Liver (tissue), 9 donors: ENCODE results near the gene CMIP. TPM values are rescaled to one million over a fixed set of nuclear protein-coding genes. Genes with fewer than 3 reads are reported as not detected.

Experiments used
- DNase-seq: peaks from one replicate; pipeline ENCODE4 v3.0.0-alpha.2; 2017; ENCODE audit warnings: low spot score
- H3K27ac ChIP-seq, 2 donors: one replicate each; pipeline ENCODE4 v1.7.0; 2013; ENCODE audit warnings: inconsistent platforms in 2 of 2, low read length in 2 of 2, control low read depth in 1 of 2, low read depth in 1 of 2, mild to moderate bottlenecking in 1 of 2
- H3K27me3 ChIP-seq, 4 donors: one replicate each; pipeline versions ENCODE4 v1.6.1 to v1.7.0; 2013; ENCODE audit warnings: low read length in 3 of 4, inconsistent platforms in 1 of 4, mild to moderate bottlenecking in 1 of 4, moderate library complexity in 1 of 4; ENCODE audit not compliant: control insufficient read depth in 4 of 4, insufficient read depth in 4 of 4
- H3K36me3 ChIP-seq, 4 donors: one replicate each; pipeline versions ENCODE4 v1.6.1 to v1.7.0; 2013; ENCODE audit warnings: low read length in 3 of 4, mild to moderate bottlenecking in 3 of 4, low read depth in 1 of 4, moderate library complexity in 1 of 4; ENCODE audit not compliant: control insufficient read depth in 4 of 4, insufficient read depth in 3 of 4
- H3K4me1 ChIP-seq, 4 donors: one replicate each; pipeline versions ENCODE4 v1.6.1 to v1.7.0; 2013; ENCODE audit warnings: low read length in 3 of 4, mild to moderate bottlenecking in 3 of 4, moderate library complexity in 1 of 4; ENCODE audit not compliant: control insufficient read depth in 4 of 4, insufficient read depth in 4 of 4
- H3K4me3 ChIP-seq, 3 donors: one replicate each; pipeline versions ENCODE4 v1.6.1 to v1.7.0; 2013; ENCODE audit warnings: low read length in 3 of 3, control low read depth in 1 of 3, low read depth in 1 of 3, mild to moderate bottlenecking in 1 of 3
- H3K9ac ChIP-seq, 2 donors: one replicate each; pipeline ENCODE4 v1.7.0; 2013; ENCODE audit warnings: low read length in 2 of 2, mild to moderate bottlenecking in 2 of 2, moderate library complexity in 2 of 2, control low read depth in 1 of 2, low read depth in 1 of 2
- H3K9me3 ChIP-seq, 4 donors: one replicate each; pipeline versions ENCODE4 v1.6.1 to v1.7.0; 2013; ENCODE audit warnings: low read length in 3 of 4; ENCODE audit not compliant: control insufficient read depth in 4 of 4
- EGR1 ChIP-seq, 2 donors: IDR thresholded peaks; 2 replicates each; pipeline ENCODE4 v1.6.1; 2016 to 2018; ENCODE audit warnings: antibody characterized with exemption in 2 of 2, low read depth in 2 of 2
- FOXA1 ChIP-seq: IDR thresholded peaks from 2 replicates; pipeline ENCODE4 v1.6.1; 2016; ENCODE audit warnings: antibody characterized with exemption
- FOXA2 ChIP-seq: IDR thresholded peaks from 2 replicates; pipeline ENCODE4 v1.6.1; 2016; ENCODE audit warnings: antibody characterized with exemption
- HNF4A ChIP-seq, 2 donors: conservative IDR thresholded peaks; 2 replicates each; pipeline ENCODE4 v1.6.1; 2016; ENCODE audit warnings: antibody characterized with exemption in 2 of 2, mild to moderate bottlenecking in 2 of 2
- HNF4G ChIP-seq: IDR thresholded peaks from 2 replicates; pipeline ENCODE4 v1.6.1; 2016; ENCODE audit warnings: antibody characterized with exemption
- JUND ChIP-seq, 2 donors: IDR thresholded peaks; 2 replicates each; pipeline ENCODE4 v1.6.1; 2016; ENCODE audit warnings: antibody characterized with exemption in 2 of 2
- NR2F2 ChIP-seq: IDR thresholded peaks from 2 replicates; pipeline ENCODE4 v1.6.1; 2016; ENCODE audit warnings: antibody characterized with exemption
- RAD21 ChIP-seq, 2 donors: IDR thresholded peaks; 2 replicates each; pipeline ENCODE4 v1.6.1; 2016; ENCODE audit warnings: antibody characterized with exemption in 2 of 2, mild to moderate bottlenecking in 2 of 2
- REST ChIP-seq: IDR thresholded peaks from 2 replicates; pipeline ENCODE4 v1.6.1; 2016; ENCODE audit warnings: antibody characterized with exemption, mild to moderate bottlenecking
- RXRA ChIP-seq, 2 donors: IDR thresholded peaks; 2 replicates each; pipeline ENCODE4 v1.6.1; 2017 to 2018; ENCODE audit warnings: antibody characterized with exemption in 2 of 2, mild to moderate bottlenecking in 1 of 2
- SP1 ChIP-seq: IDR thresholded peaks from 2 replicates; pipeline ENCODE4 v1.6.1; 2018; ENCODE audit warnings: antibody characterized with exemption, mild to moderate bottlenecking
- TAF1 ChIP-seq: conservative IDR thresholded peaks from 2 replicates; pipeline ENCODE4 v1.6.1; 2016; ENCODE audit warnings: antibody characterized with exemption, mild to moderate bottlenecking
- YY1 ChIP-seq: IDR thresholded peaks from 2 replicates; pipeline ENCODE4 v1.6.1; 2016; ENCODE audit warnings: antibody characterized with exemption, mild to moderate bottlenecking
- ZBTB33 ChIP-seq: IDR thresholded peaks from 2 replicates; pipeline ENCODE4 v1.6.1; 2016; ENCODE audit warnings: antibody characterized with exemption
- WGBS: extraction: QIAGEN DNeasy Blood & Tissue Kit; methylation state at CpG from one replicate; pipeline ENCODE4 v1.1.7; 2013; 5-methylcytosine and 5-hydroxymethylcytosine counted together
- polyA plus RNA-seq, 2 donors: library from polyadenylated mRNA; stranded (reverse) in 1 of 2; unstranded in 1 of 2; fragments of 200-250 nt in 1 of 2; fragments of >200 nt in 1 of 2; fragmentation: Nextera tagmentation in 1 of 2; extraction: Ambion mirVana in 1 of 2; gene quantifications; one replicate each; pipeline versions ENCODE4 v1.2.1 to v1.2.3, GENCODE V29; 2013 to 2015
- total RNA-seq, 2 donors: library from RNA; depleted of rRNA; stranded (reverse); fragments of >200 nt; gene quantifications; one replicate each; pipeline ENCODE4 v1.2.3, GENCODE V29; 2014
- TF ChIP-seq, protein P1 (sequence below): IDR thresholded peaks from 2 replicates; pipeline ENCODE4 v1.6.1; 2016; ENCODE audit warnings: antibody characterized with exemption
- TF ChIP-seq, protein P2 (sequence below): IDR thresholded peaks from 2 replicates; pipeline ENCODE4 v1.6.1; 2016; ENCODE audit warnings: antibody characterized with exemption
- TF ChIP-seq, protein P3 (sequence below): fragments of 150-350 bp; IDR thresholded peaks from 2 replicates; pipeline ENCODE4 v1.5.1; 2017; ENCODE audit warnings: improper control_type of control experiment, low read depth, low read length; ENCODE audit not compliant: missing input control
- donor health status: healthy.
- donor health status: healthy.
- donor health status: healthy.
- donor health status: healthy.
- donor health status: healthy.

Gene CMIP
- total and polyA plus RNA-seq, 4 donors = 1.7 to 15.6 (median 10.1) TPM

DNA sequence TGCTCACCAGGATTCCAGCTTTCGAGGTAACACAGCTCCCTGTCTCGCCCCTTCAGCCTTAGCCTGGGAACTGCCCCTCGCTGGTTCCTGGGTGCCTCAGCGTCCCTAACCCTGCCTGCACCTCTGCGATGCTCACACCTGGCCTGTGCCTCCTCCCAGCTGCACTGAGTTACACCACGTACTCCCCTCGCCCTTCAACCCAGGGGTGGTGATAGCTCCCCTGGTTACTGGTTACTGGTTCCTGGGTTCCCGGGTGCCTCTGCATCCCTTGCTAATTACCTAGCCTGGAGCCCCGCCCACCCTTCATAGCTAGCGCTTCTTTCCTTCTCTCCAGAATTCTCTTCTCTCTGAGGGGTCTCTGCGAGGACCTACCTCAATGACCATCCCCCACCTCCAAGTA, 269.2 kb downstream of the CMIP start:
- Histone ChIP-seq H3K4me1 (no peaks in the 10 kb centered on the region), H3K27ac (no peak overlapping the region), H3K4me3 (no peak overlapping the region), H3K36me3 (peaks cover 4 to 9% (median 5%) of the 10 kb centered on the region in 4 donors), H3K27me3 (no peaks in the 10 kb centered on the region), H3K9ac (no peak overlapping the region), H3K9me3 (no peaks in the 10 kb centered on the region)
- TF ChIP-seq FOXA1 = no peak
- TF ChIP-seq YY1 = no peak
- TF ChIP-seq, protein P1, sequence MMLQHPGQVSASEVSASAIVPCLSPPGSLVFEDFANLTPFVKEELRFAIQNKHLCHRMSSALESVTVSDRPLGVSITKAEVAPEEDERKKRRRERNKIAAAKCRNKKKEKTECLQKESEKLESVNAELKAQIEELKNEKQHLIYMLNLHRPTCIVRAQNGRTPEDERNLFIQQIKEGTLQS = no peak
- no peak for TF ChIP-seq ZBTB33
- TF ChIP-seq, protein P2, sequence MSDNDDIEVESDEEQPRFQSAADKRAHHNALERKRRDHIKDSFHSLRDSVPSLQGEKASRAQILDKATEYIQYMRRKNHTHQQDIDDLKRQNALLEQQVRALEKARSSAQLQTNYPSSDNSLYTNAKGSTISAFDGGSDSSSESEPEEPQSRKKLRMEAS = no peak
- TF ChIP-seq RAD21 (IDR thresholded peaks at IDR 0.05) = no peak
- no peak for TF ChIP-seq FOXA2
- no peak for TF ChIP-seq HNF4G
- no peak for TF ChIP-seq NR2F2
- no peak for TF ChIP-seq REST
- TF ChIP-seq, protein P3, sequence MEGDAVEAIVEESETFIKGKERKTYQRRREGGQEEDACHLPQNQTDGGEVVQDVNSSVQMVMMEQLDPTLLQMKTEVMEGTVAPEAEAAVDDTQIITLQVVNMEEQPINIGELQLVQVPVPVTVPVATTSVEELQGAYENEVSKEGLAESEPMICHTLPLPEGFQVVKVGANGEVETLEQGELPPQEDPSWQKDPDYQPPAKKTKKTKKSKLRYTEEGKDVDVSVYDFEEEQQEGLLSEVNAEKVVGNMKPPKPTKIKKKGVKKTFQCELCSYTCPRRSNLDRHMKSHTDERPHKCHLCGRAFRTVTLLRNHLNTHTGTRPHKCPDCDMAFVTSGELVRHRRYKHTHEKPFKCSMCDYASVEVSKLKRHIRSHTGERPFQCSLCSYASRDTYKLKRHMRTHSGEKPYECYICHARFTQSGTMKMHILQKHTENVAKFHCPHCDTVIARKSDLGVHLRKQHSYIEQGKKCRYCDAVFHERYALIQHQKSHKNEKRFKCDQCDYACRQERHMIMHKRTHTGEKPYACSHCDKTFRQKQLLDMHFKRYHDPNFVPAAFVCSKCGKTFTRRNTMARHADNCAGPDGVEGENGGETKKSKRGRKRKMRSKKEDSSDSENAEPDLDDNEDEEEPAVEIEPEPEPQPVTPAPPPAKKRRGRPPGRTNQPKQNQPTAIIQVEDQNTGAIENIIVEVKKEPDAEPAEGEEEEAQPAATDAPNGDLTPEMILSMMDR = no peak
- TF ChIP-seq SP1 = no peak
- TF ChIP-seq JUND (IDR thresholded peaks at IDR 0.05) = no peak
- no peak for TF ChIP-seq HNF4A (conservative IDR thresholded peaks at IDR 0.05)
- no peak for TF ChIP-seq TAF1
- 89% methylated on average over 11 of the region's 11 CpGs for WGBS
- no peak for DNase-seq

- Histone ChIP-seq H3K4me1 (no peaks in the 10 kb centered on the region), H3K27me3 (no peaks in the 10 kb centered on the region), H3K27ac (no peak overlapping the region), H3K9ac (no peak overlapping the region), H3K4me3 (no peak overlapping the region), H3K36me3 (peaks cover 0 to 4% (median 2%) of the 10 kb centered on the region in 4 donors), H3K9me3 (no peaks in the 10 kb centered on the region)
- DNase-seq = no peak
- WGBS = 95% methylated on average over 7 of the region's 7 CpGs
- no peak for TF ChIP-seq RAD21 (IDR thresholded peaks at IDR 0.05)
- TF ChIP-seq REST = no peak
- TF ChIP-seq, protein P1 = no peak
- TF ChIP-seq EGR1 (IDR thresholded peaks at IDR 0.05; ENCODE audit: low read depth in 2 of 2) = no peak
- no peak for TF ChIP-seq YY1
- TF ChIP-seq SP1 = no peak
- no peak for TF ChIP-seq HNF4G
- TF ChIP-seq RXRA (IDR thresholded peaks at IDR 0.05) = no peak
- TF ChIP-seq, protein P3 = no peak
Observed at GRCh38 chr16:81714583-81714982, 270.0 kb downstream of the CMIP start.
